Panc1 (cell line): ENCODE measurements around the gene RPS18. TPM values are rescaled to one million over a fixed set of nuclear protein-coding genes. Genes with fewer than 3 reads are reported as not detected.

Source experiments
- ATAC-seq: fragments of 200-7000 bp; cut with Tn5 transposase; 2 replicates; pipeline ENCODE4 v1.9.1; 2020; ENCODE audit warnings: mild to moderate bottlenecking, moderate library complexity
- BruUV-seq: library from RNA; stranded (reverse); fragments of 400-500 nt; replicated peaks from 2 replicates; lab custom pipeline; 2021; lab: Mats Ljungman, UMichigan
- CTCF ChIA-PET: fragments of 300-600 bp; sonication (Branson Sonifier 250); formaldehyde crosslinking; loops from one replicate; lab custom pipeline; 2022; ENCODE audit warnings: antibody characterized with exemption; lab: Charles Lee
- POLR2A ChIA-PET: fragments of 300-600 bp; sonication (Branson Sonifier 250); formaldehyde crosslinking; loops from one replicate; lab custom pipeline; 2022; ENCODE audit warnings: antibody characterized with exemption; lab: Charles Lee
- DNase-seq: peaks from one replicate; pipeline ENCODE4 v3.0.0-alpha.2; 2010; ENCODE audit warnings: low read depth, low spot score
- H3K27ac ChIP-seq: 2 replicates; pipeline ENCODE4 v1.5.1; 2011; ENCODE audit warnings: mild to moderate bottlenecking, low read length, inconsistent platforms
- H3K27me3 ChIP-seq: fragments of 200-500 bp; sonication (Bioruptor generic); 2 replicates; pipeline ENCODE4 v1.6.0; 2014; ENCODE audit warnings: low read length, inconsistent platforms; ENCODE audit not compliant: control insufficient read depth, insufficient read depth
- H3K36me3 ChIP-seq: fragments of 200-500 bp; sonication (Bioruptor generic); 2 replicates; pipeline ENCODE4 v1.5.1; 2014; ENCODE audit warnings: inconsistent platforms, mild to moderate bottlenecking, low read length, moderate library complexity; ENCODE audit not compliant: control insufficient read depth, insufficient read depth
- H3K4me1 ChIP-seq: 2 replicates; pipeline ENCODE4 v1.5.1; 2011; ENCODE audit warnings: inconsistent platforms, mild to moderate bottlenecking, low read length, moderate library complexity; ENCODE audit not compliant: control insufficient read depth, insufficient read depth
- H3K4me3 ChIP-seq, 2 experiments: 2 replicates each; pipeline ENCODE4 v1.5.1; 2011 to 2012; ENCODE audit warnings: low read depth in 2 of 2, low read length in 2 of 2, mild to moderate bottlenecking in 2 of 2, inconsistent platforms in 1 of 2, moderate library complexity in 1 of 2
- H3K9me3 ChIP-seq: fragments of 200-500 bp; sonication (Bioruptor generic); 2 replicates; pipeline ENCODE4 v1.5.1; 2014; ENCODE audit warnings: low read depth, mild to moderate bottlenecking, inconsistent platforms, low read length, moderate library complexity; ENCODE audit not compliant: control insufficient read depth, insufficient read depth
- POLR2AphosphoS5 ChIP-seq: IDR thresholded peaks from 2 replicates; pipeline ENCODE4 v1.6.1; 2012; ENCODE audit warnings: mild to moderate bottlenecking, low read depth, low read length, moderate library complexity
- SIN3A ChIP-seq: IDR thresholded peaks from 2 replicates; pipeline ENCODE4 v1.6.1; 2012; ENCODE audit warnings: low read depth, mild to moderate bottlenecking, low read length, moderate library complexity, borderline replicate concordance; ENCODE audit not compliant: insufficient read depth
- TCF7L2 ChIP-seq: IDR thresholded peaks from 2 replicates; pipeline ENCODE4 v1.6.1; 2011; ENCODE audit warnings: mild to moderate bottlenecking, low read depth, low read length, inconsistent platforms
- in situ Hi-C: cut with HindIII; loops from 2 replicates; pipeline ENCODE4 v1.10.0; 2016; ENCODE audit warnings: low sequenced_read_pairs, low pct_unique_long_range_greater_than_20kb
- intact Hi-C: fragments of 100-400 bp; cut with micrococcal nuclease; formaldehyde crosslinking; loops from one replicate; pipeline ENCODE4 v1.10.0; 2022; ENCODE audit not compliant: unreplicated experiment
- microRNA-seq: library from miRNA; unstranded; fragments of <30 nt; microRNA quantifications from one replicate; pipeline ENCODE4 v1.1.0, GENCODE V29; 2020; ENCODE audit not compliant: unreplicated experiment
- total RNA-seq: library from RNA; stranded (reverse); gene quantifications from one replicate; pipeline ENCODE4 v1.2.1, GENCODE V29; 2021; ENCODE audit not compliant: unreplicated experiment
- TF ChIP-seq, protein P1 (sequence below), 2 experiments: IDR thresholded peaks; 2 replicates each; pipeline ENCODE4 v1.6.1; 2011 to 2012; ENCODE audit warnings: low read depth in 2 of 2, control low read depth in 1 of 2, low read length in 1 of 2, mild to moderate bottlenecking in 1 of 2, moderate library complexity in 1 of 2; ENCODE audit not compliant: insufficient read depth in 1 of 2
- TF ChIP-seq, protein P2 (sequence below): fragments of 450-650 bp; IDR thresholded peaks from 2 replicates; pipeline ENCODE4 v1.5.1; 2017; ENCODE audit warnings: mild to moderate bottlenecking

RPS18 gene
- total RNA-seq, 1 experiment from 2014 or later, result 1,987 TPM

DNA sequence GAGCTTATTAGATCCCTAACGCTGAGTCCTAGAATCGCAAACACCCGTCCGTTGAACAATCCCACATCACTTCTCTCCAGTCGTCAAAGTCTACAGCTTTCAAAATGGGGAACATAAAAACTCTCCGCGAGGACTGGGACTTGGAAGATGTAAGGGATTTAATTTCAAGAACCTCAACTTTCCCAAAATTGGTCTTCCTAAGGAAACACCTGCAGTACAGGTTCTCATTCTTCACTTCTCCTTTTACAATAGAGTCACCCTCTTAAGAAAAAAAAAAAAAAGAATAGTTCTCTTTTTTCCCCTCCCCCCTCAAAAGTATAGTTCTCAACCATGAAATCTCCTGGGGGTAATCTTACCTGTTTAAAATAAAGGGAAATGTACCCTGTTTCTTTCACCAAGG, 52.2 kb downstream of the RPS18 start:
- BruUV-seq, result no TSS peak
- Histone ChIP-seq H3K4me1 (peaks cover 34% of the 10 kb centered on the region), H3K36me3 (peaks cover 13% of the 10 kb centered on the region), H3K9me3 (no peaks in the 10 kb centered on the region), H3K27me3 (no peaks in the 10 kb centered on the region), H3K4me3 (peak overlapping the region; percentile 65 to 81), H3K27ac (peak overlapping the region; percentile 89)
- TF ChIP-seq, protein P1, sequence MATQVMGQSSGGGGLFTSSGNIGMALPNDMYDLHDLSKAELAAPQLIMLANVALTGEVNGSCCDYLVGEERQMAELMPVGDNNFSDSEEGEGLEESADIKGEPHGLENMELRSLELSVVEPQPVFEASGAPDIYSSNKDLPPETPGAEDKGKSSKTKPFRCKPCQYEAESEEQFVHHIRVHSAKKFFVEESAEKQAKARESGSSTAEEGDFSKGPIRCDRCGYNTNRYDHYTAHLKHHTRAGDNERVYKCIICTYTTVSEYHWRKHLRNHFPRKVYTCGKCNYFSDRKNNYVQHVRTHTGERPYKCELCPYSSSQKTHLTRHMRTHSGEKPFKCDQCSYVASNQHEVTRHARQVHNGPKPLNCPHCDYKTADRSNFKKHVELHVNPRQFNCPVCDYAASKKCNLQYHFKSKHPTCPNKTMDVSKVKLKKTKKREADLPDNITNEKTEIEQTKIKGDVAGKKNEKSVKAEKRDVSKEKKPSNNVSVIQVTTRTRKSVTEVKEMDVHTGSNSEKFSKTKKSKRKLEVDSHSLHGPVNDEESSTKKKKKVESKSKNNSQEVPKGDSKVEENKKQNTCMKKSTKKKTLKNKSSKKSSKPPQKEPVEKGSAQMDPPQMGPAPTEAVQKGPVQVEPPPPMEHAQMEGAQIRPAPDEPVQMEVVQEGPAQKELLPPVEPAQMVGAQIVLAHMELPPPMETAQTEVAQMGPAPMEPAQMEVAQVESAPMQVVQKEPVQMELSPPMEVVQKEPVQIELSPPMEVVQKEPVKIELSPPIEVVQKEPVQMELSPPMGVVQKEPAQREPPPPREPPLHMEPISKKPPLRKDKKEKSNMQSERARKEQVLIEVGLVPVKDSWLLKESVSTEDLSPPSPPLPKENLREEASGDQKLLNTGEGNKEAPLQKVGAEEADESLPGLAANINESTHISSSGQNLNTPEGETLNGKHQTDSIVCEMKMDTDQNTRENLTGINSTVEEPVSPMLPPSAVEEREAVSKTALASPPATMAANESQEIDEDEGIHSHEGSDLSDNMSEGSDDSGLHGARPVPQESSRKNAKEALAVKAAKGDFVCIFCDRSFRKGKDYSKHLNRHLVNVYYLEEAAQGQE (IDR thresholded peaks at IDR 0.05; ENCODE audit: insufficient read depth in 1 of 2, low read depth in 2 of 2, low read length in 1 of 2), result no peak
- TF ChIP-seq, protein P2, sequence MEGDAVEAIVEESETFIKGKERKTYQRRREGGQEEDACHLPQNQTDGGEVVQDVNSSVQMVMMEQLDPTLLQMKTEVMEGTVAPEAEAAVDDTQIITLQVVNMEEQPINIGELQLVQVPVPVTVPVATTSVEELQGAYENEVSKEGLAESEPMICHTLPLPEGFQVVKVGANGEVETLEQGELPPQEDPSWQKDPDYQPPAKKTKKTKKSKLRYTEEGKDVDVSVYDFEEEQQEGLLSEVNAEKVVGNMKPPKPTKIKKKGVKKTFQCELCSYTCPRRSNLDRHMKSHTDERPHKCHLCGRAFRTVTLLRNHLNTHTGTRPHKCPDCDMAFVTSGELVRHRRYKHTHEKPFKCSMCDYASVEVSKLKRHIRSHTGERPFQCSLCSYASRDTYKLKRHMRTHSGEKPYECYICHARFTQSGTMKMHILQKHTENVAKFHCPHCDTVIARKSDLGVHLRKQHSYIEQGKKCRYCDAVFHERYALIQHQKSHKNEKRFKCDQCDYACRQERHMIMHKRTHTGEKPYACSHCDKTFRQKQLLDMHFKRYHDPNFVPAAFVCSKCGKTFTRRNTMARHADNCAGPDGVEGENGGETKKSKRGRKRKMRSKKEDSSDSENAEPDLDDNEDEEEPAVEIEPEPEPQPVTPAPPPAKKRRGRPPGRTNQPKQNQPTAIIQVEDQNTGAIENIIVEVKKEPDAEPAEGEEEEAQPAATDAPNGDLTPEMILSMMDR, result no peak
- TF ChIP-seq TCF7L2, result no peak
- TF ChIP-seq POLR2AphosphoS5, result no peak
- TF ChIP-seq SIN3A, result no peak
- intact Hi-C loops (no loop called here), in situ Hi-C loops (no loop called here)
- ChIA-PET POLR2A (interaction anchor here (0.6 kb wide), 1 partner anchor 102 kb away, joined by 6 read pairs; no protein-coding TSS in a partner anchor), CTCF (no interaction called here)
- ATAC-seq (no peak), DNase-seq (no peak)

Small RNA genes within 50 kb of the gene (microRNA-seq; reads per million reads assigned to microRNA genes)
- gene MIR6834 (not detected), gene MIR6873 (not detected)

Other genes starting within 250 kb of the RPS18 start
- 0.69 TPM for gene HLA-DPA1, start 198.4 kb upstream of the RPS18 start, total RNA-seq
- gene HLA-DPB1, start 196.1 kb upstream of the RPS18 start, total RNA-seq, result 0.64 TPM
- gene COL11A2, start 79.6 kb upstream of the RPS18 start, total RNA-seq, result 0.57 TPM
- gene RXRB, start 71.4 kb upstream of the RPS18 start, total RNA-seq, result 27.4 TPM
- 135 TPM for gene SLC39A7, start 71.2 kb upstream of the RPS18 start, total RNA-seq
- 7.4 TPM for gene HSD17B8, start 67.4 kb upstream of the RPS18 start, total RNA-seq
- gene RING1, start 63.6 kb upstream of the RPS18 start, total RNA-seq, result 33.7 TPM
- gene VPS52, start 199 bp upstream of the RPS18 start, total RNA-seq, result 77.7 TPM
- 6.0 TPM for gene B3GALT4, start 5.0 kb downstream of the RPS18 start, total RNA-seq
- gene WDR46, start 17.2 kb downstream of the RPS18 start, total RNA-seq, result 80.6 TPM
- gene PFDN6, start 17.5 kb downstream of the RPS18 start, total RNA-seq, result 101 TPM
- 84.4 TPM for gene RGL2, start 26.9 kb downstream of the RPS18 start, total RNA-seq
- 246 TPM for gene TAPBP, start 42.0 kb downstream of the RPS18 start, total RNA-seq
- 16.0 TPM for gene ZBTB22, start 45.7 kb downstream of the RPS18 start, total RNA-seq
- 77.6 TPM for gene DAXX, start 50.9 kb downstream of the RPS18 start, total RNA-seq
- gene KIFC1, start 119.7 kb downstream of the RPS18 start, total RNA-seq, result 81.8 TPM
- gene PHF1, start 138.9 kb downstream of the RPS18 start, total RNA-seq, result 51.6 TPM
- gene CUTA, start 146.0 kb downstream of the RPS18 start, total RNA-seq, result 338 TPM
- gene SYNGAP1, start 148.0 kb downstream of the RPS18 start, total RNA-seq, result 29.0 TPM
- 17.6 TPM for gene ZBTB9, start 182.5 kb downstream of the RPS18 start, total RNA-seq